Measurements from ENCODE around the gene GPR146. TPM values are rescaled to one million over a fixed set of nuclear protein-coding genes. Genes with fewer than 3 reads are reported as not detected.

The GPR146 gene
- polyA plus RNA-seq, 4 donors = 1.1 to 13.4 (median 2.7) TPM

DNA sequence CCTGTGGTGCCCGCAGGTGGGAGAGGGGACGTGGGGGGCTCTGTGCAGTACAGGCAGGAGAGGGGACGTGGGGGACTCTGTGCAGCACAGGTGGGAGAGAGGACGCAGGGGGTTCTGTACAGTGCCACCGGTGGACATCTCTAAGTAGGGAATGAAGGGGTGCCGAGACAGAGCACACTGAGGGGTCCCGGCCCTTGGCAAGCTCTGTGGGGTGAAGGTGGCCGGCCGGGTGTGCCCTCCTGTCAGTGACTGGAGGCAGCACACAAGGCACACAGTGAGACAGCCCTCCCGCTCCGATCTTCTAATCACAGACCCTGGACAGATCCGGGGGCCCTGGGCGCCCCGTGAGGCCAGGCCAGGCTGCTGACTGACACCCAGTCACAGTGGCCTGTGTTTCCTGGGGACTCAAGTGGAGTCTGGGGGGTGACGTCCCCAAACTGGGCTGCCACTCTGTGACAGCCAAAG, 11.2 kb downstream of the GPR146 start:
- FAIRE-seq = no peak
- 58 to 81% (median 76%) methylated on average over 12 to 15 of the region's 15 CpGs for WGBS, 3 donors
- H3K4me1 ChIP-seq (ENCODE audit: control insufficient read depth in 3 of 3, insufficient read depth in 2 of 3, low read depth in 1 of 3, low read length in 2 of 3) = peaks cover 0 to 19% (median 7%) of the 10 kb centered on the region in 3 donors
- peaks cover 0 to 45% (median 0%) of the 10 kb centered on the region in 3 donors for H3K36me3 ChIP-seq (ENCODE audit: control insufficient read depth in 3 of 3, insufficient read depth in 2 of 3, low read depth in 1 of 3, low read length in 3 of 3)
- peaks cover 0 to 3% (median 0%) of the 10 kb centered on the region in 3 donors for H3K27me3 ChIP-seq (ENCODE audit: control insufficient read depth in 3 of 3, insufficient read depth in 3 of 3, low read length in 3 of 3)
- H3K9me3 ChIP-seq (ENCODE audit: control insufficient read depth in 2 of 2, insufficient read depth in 1 of 2, low read depth in 1 of 2, low read length in 1 of 2) = peaks cover 0 to 8% of the 10 kb centered on the region in 2 donors
- DNase-seq = no peak
- H3K4me3 ChIP-seq (ENCODE audit: low read depth in 1 of 3, low read length in 3 of 3) = no peak overlapping the region
- H3K27ac ChIP-seq (ENCODE audit: low read depth in 1 of 3, low read length in 2 of 3) = peak overlapping the region in 1 of 3 donors; percentile 49

DNA sequence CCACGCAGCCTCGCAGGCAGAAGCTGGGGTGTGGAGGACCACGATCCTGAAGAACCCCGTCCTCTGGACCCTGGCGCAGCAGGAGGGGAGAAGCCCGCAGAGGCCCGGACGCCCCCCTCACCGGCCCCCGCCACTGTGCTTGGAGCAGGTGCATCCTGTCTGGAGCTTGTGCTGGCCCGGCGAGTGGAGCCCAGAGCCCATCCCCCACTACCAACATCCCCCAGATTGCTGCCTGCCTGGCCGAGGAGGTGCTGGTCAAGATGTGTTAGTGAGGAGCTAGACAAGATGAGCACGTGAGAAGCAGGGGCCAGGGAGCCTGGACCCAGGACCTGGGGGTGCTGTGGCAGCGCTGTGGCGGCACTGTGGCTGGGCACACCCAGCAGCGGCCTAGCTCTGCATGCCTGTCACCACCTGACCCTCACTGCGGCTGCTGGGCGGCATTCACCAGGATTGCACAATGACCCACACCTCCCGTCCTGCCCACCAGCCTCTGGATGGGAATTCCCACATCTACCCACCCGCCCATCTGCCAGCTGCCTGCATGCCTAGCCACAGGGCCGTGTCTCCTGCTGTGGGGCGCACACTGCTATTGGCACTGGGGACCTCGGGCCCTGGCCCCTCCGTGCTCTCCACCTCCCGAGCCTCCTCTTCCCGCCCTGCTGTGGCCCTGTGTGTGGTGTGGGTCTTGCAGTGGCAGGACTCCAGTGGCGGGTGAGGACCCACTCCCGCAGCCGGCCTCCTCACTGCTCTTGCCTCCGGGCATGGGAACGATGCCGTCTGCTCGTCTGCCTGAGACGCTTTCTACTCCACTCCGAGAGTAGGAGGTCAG, 11.8 kb downstream of the GPR146 start:
- Histone ChIP-seq H3K4me3 (ENCODE audit: low read depth in 1 of 3, low read length in 3 of 3) (no peak overlapping the region), H3K9me3 (ENCODE audit: control insufficient read depth in 2 of 2, insufficient read depth in 1 of 2, low read depth in 1 of 2, low read length in 1 of 2) (peaks cover 0 to 8% of the 10 kb centered on the region in 2 donors), H3K4me1 (ENCODE audit: control insufficient read depth in 3 of 3, insufficient read depth in 2 of 3, low read depth in 1 of 3, low read length in 2 of 3) (peaks cover 0 to 26% (median 7%) of the 10 kb centered on the region in 3 donors), H3K36me3 (ENCODE audit: control insufficient read depth in 3 of 3, insufficient read depth in 2 of 3, low read depth in 1 of 3, low read length in 3 of 3) (peaks cover 0 to 39% (median 0%) of the 10 kb centered on the region in 3 donors), H3K27ac (ENCODE audit: low read depth in 1 of 3, low read length in 2 of 3) (peak overlapping the region in 1 of 3 donors; percentile 49), H3K27me3 (ENCODE audit: control insufficient read depth in 3 of 3, insufficient read depth in 3 of 3, low read length in 3 of 3) (peaks cover 0 to 9% (median 0%) of the 10 kb centered on the region in 3 donors)
- FAIRE-seq = no peak
- DNase-seq = no peak
- WGBS, 3 donors = 75 to 93% (median 86%) methylated on average over 27 to 36 of the region's 36 CpGs

- Histone ChIP-seq H3K27me3 (ENCODE audit: control insufficient read depth in 3 of 3, insufficient read depth in 3 of 3, low read length in 3 of 3) (peaks cover 0 to 9% (median 0%) of the 10 kb centered on the region in 3 donors), H3K4me1 (ENCODE audit: control insufficient read depth in 3 of 3, insufficient read depth in 2 of 3, low read depth in 1 of 3, low read length in 2 of 3) (peaks cover 0 to 27% (median 7%) of the 10 kb centered on the region in 3 donors)
- 88 to 96% (median 93%) methylated on average over 24 to 27 of the region's 27 CpGs for WGBS, 3 donors
Observed at GRCh38 chr7:1056785-1057410, 12.6 kb downstream of the GPR146 start.

GRCh38 chr7:1057416-1058291, 13.3 kb downstream of the GPR146 start:
- WGBS, 3 donors = 96 to 97% (median 97%) methylated on average over 55 to 62 of the region's 62 CpGs

More at GRCh38 chr7:1056785-1057410, 12.6 kb downstream of the GPR146 start:
- Histone ChIP-seq H3K27ac (ENCODE audit: low read depth in 1 of 3, low read length in 2 of 3) (no peak overlapping the region), H3K36me3 (ENCODE audit: control insufficient read depth in 3 of 3, insufficient read depth in 2 of 3, low read depth in 1 of 3, low read length in 3 of 3) (peaks cover 0 to 38% (median 0%) of the 10 kb centered on the region in 3 donors), H3K9me3 (ENCODE audit: control insufficient read depth in 2 of 2, insufficient read depth in 1 of 2, low read depth in 1 of 2, low read length in 1 of 2) (peaks cover 0 to 8% of the 10 kb centered on the region in 2 donors), H3K4me3 (ENCODE audit: low read depth in 1 of 3, low read length in 3 of 3) (no peak overlapping the region)
- DNase-seq = no peak
- no peak for FAIRE-seq

GRCh38 chr7:1058311-1058710, 14.0 kb downstream of the GPR146 start:
- H3K27me3 ChIP-seq (ENCODE audit: control insufficient read depth in 3 of 3, insufficient read depth in 3 of 3, low read length in 3 of 3) = peaks cover 0 to 9% (median 0%) of the 10 kb centered on the region in 3 donors
- no peak overlapping the region for H3K27ac ChIP-seq (ENCODE audit: low read depth in 1 of 3, low read length in 2 of 3)
- DNase-seq (no peak), FAIRE-seq (no peak)
- H3K36me3 ChIP-seq (ENCODE audit: control insufficient read depth in 3 of 3, insufficient read depth in 2 of 3, low read depth in 1 of 3, low read length in 3 of 3) = peaks cover 0 to 40% (median 0%) of the 10 kb centered on the region in 3 donors
- 84 to 88% (median 86%) methylated on average over 13 of the region's 13 CpGs for WGBS, 3 donors
- no peak overlapping the region for H3K4me3 ChIP-seq (ENCODE audit: low read depth in 1 of 3, low read length in 3 of 3)
- peaks cover 0 to 27% (median 7%) of the 10 kb centered on the region in 3 donors for H3K4me1 ChIP-seq (ENCODE audit: control insufficient read depth in 3 of 3, insufficient read depth in 2 of 3, low read depth in 1 of 3, low read length in 2 of 3)
- H3K9me3 ChIP-seq (ENCODE audit: control insufficient read depth in 2 of 2, insufficient read depth in 1 of 2, low read depth in 1 of 2, low read length in 1 of 2) = peaks cover 0 to 8% of the 10 kb centered on the region in 2 donors

More at GRCh38 chr7:1057416-1058291, 13.3 kb downstream of the GPR146 start:
- Histone ChIP-seq H3K4me1 (ENCODE audit: control insufficient read depth in 3 of 3, insufficient read depth in 2 of 3, low read depth in 1 of 3, low read length in 2 of 3) (peaks cover 0 to 27% (median 7%) of the 10 kb centered on the region in 3 donors), H3K27ac (ENCODE audit: low read depth in 1 of 3, low read length in 2 of 3) (no peak overlapping the region), H3K27me3 (ENCODE audit: control insufficient read depth in 3 of 3, insufficient read depth in 3 of 3, low read length in 3 of 3) (peaks cover 0 to 9% (median 0%) of the 10 kb centered on the region in 3 donors), H3K9me3 (ENCODE audit: control insufficient read depth in 2 of 2, insufficient read depth in 1 of 2, low read depth in 1 of 2, low read length in 1 of 2) (peaks cover 0 to 8% of the 10 kb centered on the region in 2 donors), H3K36me3 (ENCODE audit: control insufficient read depth in 3 of 3, insufficient read depth in 2 of 3, low read depth in 1 of 3, low read length in 3 of 3) (peaks cover 0 to 38% (median 0%) of the 10 kb centered on the region in 3 donors), H3K4me3 (ENCODE audit: low read depth in 1 of 3, low read length in 3 of 3) (no peak overlapping the region)
- DNase-seq (no peak), FAIRE-seq (no peak)

DNA sequence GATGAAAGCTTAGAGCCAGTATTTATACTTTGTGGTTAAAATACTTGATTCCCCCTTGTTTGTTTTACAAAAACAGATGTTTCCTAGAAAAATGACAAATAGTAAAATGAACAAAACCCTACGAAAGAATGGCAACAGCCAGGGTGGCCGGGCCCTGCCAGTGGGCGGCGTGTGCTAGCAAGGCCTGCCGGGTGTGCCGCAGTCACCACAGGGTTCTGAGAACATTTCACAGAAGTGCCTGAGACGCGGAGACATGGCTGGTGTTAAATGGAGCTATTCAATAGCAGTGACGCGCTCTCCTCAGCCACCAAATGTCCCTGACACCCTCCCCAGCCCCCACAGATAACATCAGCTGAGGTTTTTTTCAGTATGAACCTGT, 14.5 kb downstream of the GPR146 start:
- H3K27ac ChIP-seq (ENCODE audit: low read depth in 1 of 3, low read length in 2 of 3) = peak overlapping the region in 2 of 3 donors; percentile 28 to 46
- peaks cover 0 to 8% of the 10 kb centered on the region in 2 donors for H3K9me3 ChIP-seq (ENCODE audit: control insufficient read depth in 2 of 2, insufficient read depth in 1 of 2, low read depth in 1 of 2, low read length in 1 of 2)
- WGBS, 3 donors = 71 to 91% (median 90%) methylated on average over 10 of the region's 10 CpGs
- peaks cover 0 to 40% (median 0%) of the 10 kb centered on the region in 3 donors for H3K36me3 ChIP-seq (ENCODE audit: control insufficient read depth in 3 of 3, insufficient read depth in 2 of 3, low read depth in 1 of 3, low read length in 3 of 3)
- H3K4me3 ChIP-seq (ENCODE audit: low read depth in 1 of 3, low read length in 3 of 3) = no peak overlapping the region
- H3K27me3 ChIP-seq (ENCODE audit: control insufficient read depth in 3 of 3, insufficient read depth in 3 of 3, low read length in 3 of 3) = peaks cover 0 to 9% (median 0%) of the 10 kb centered on the region in 3 donors
- DNase-seq (no peak), FAIRE-seq (no peak)
- peaks cover 0 to 27% (median 7%) of the 10 kb centered on the region in 3 donors for H3K4me1 ChIP-seq (ENCODE audit: control insufficient read depth in 3 of 3, insufficient read depth in 2 of 3, low read depth in 1 of 3, low read length in 2 of 3)

GRCh38 chr7:1059200-1060091, 15.1 kb downstream of the GPR146 start:
- Histone ChIP-seq H3K36me3 (ENCODE audit: control insufficient read depth in 3 of 3, insufficient read depth in 2 of 3, low read depth in 1 of 3, low read length in 3 of 3) (peaks cover 0 to 43% (median 0%) of the 10 kb centered on the region in 3 donors), H3K9me3 (ENCODE audit: control insufficient read depth in 2 of 2, insufficient read depth in 1 of 2, low read depth in 1 of 2, low read length in 1 of 2) (peaks cover 0 to 8% of the 10 kb centered on the region in 2 donors), H3K4me1 (ENCODE audit: control insufficient read depth in 3 of 3, insufficient read depth in 2 of 3, low read depth in 1 of 3, low read length in 2 of 3) (peaks cover 0 to 24% (median 7%) of the 10 kb centered on the region in 3 donors), H3K27me3 (ENCODE audit: control insufficient read depth in 3 of 3, insufficient read depth in 3 of 3, low read length in 3 of 3) (peaks cover 0 to 9% (median 0%) of the 10 kb centered on the region in 3 donors), H3K4me3 (ENCODE audit: low read depth in 1 of 3, low read length in 3 of 3) (no peak overlapping the region), H3K27ac (ENCODE audit: low read depth in 1 of 3, low read length in 2 of 3) (peak overlapping the region in 2 of 3 donors; percentile 28 to 46)
- 50 to 79% (median 77%) methylated on average over 38 to 55 of the region's 55 CpGs for WGBS, 3 donors
- DNase-seq = peak in 1 of 2 donors; percentile 43
- no peak for FAIRE-seq
